Choroid plexus epithelial cell (primary cell): ENCODE data around the gene AGTPBP1.

Experiments used
- DNase-seq: peaks from one replicate; pipeline ENCODE4 v3.0.0-alpha.2; 2010; ENCODE audit warnings: low read depth
- H3K4me3 ChIP-seq: 2 replicates; pipeline ENCODE4 v1.5.1; 2011; ENCODE audit warnings: low read depth, mild to moderate bottlenecking, control low read depth, low read length, moderate library complexity
- CTCF ChIP-seq: conservative IDR thresholded peaks from 2 replicates; pipeline ENCODE4 v1.5.1; 2011; ENCODE audit warnings: low read depth, mild to moderate bottlenecking, control low read depth, inconsistent platforms, low read length, moderate library complexity

The AGTPBP1 gene

GRCh38 chr9:85716031-85716877, 25.5 kb downstream of the AGTPBP1 start:
- TF ChIP-seq CTCF, result no peak
- no peak overlapping the region for H3K4me3 ChIP-seq
- DNase-seq, result no peak

DNA sequence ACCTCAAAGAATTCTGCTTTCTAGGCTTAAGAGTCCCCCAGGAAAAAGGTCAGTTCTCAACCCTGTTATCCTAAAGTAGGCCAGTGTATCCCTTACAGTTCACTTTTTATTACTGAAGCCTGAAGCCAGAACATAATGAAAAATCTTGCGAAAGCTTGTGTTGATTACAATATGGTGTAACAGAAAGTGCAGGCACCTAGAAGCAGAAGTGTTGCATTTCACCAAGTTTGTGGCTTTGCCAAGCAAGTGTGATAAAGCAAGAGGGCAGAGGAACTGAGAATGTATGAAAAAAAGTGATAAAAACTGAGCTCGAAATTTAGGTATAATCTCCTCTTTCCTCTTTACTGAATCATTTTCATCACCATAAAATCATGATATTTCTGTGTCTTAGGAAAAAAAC, 26.2 kb downstream of the AGTPBP1 start:
- H3K4me3 ChIP-seq, result no peak overlapping the region
- no peak for DNase-seq
- TF ChIP-seq CTCF, result no peak

DNA sequence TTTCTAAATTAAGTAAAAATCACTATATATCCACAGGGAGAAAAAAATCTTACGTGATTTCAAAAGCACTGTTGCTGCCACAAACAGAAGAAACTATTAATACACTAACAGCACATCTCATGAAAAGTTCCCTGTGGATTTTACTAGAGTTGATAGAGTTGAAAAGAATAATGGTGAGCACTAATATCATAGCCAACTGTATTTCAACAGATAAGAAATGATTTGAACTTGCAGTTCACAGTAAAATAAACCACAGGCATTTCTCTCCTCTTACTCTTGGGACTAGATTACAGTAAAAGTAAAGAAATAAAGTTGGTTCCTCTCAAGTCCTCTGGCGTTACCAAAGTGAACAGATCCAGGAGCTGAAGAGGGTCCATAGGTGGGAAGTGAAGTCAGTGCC, 27.9 kb downstream of the AGTPBP1 start:
- TF ChIP-seq CTCF, result no peak
- DNase-seq, result peak; percentile 52
- H3K4me3 ChIP-seq, result no peak overlapping the region

- no peak for TF ChIP-seq CTCF
- H3K4me3 ChIP-seq, result no peak overlapping the region
- DNase-seq, result no peak
Measured at GRCh38 chr9:85704744-85705143, 37.0 kb downstream of the AGTPBP1 start.

DNA sequence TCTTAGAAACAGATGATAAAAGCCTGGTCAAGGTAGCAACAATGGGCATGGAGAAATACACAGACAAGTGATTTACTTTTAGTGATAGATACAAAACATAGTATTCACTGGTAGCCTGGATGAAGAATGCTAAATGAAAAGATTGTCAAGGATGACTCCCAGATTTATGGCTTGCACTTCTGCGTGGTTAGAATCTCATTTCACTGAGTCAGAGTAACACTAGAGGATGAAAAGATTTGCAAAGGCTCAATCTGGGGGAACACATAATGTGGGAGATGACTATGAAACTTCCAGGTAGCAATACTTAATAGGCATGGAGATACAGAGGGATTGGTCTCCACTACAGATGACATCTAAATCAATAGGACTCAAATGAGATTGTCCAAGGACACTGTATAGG, 38.4 kb downstream of the AGTPBP1 start:
- no peak for TF ChIP-seq CTCF
- no peak for DNase-seq
- H3K4me3 ChIP-seq, result no peak overlapping the region

DNA sequence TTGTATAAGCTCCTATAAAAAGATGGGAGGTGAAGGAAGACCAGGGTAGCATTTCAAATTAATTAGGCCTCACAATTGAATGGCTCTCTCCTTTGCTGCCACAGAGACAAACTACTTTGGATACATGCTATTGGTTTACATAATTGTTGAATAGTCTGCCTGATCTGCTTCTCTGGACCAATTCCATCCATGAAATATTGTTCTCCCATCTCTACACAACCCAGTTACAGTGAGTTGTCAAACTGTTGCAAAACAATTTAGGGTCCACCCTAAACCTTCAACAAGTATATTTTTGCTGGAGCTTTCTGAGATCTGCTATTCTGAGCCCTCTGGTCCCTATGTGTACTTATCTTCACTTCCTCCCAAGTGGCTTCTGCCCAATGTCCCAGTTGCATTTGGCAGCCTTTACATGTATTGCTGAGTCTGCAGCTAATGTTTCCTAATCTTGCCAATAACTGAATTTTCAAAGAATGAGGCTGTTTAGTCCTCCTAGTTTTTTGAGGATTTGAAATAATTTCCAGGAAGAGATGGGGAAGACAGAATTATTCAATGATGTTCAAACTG, 38.9 kb downstream of the AGTPBP1 start:
- no peak overlapping the region for H3K4me3 ChIP-seq
- TF ChIP-seq CTCF, result no peak
- DNase-seq, result no peak

DNA sequence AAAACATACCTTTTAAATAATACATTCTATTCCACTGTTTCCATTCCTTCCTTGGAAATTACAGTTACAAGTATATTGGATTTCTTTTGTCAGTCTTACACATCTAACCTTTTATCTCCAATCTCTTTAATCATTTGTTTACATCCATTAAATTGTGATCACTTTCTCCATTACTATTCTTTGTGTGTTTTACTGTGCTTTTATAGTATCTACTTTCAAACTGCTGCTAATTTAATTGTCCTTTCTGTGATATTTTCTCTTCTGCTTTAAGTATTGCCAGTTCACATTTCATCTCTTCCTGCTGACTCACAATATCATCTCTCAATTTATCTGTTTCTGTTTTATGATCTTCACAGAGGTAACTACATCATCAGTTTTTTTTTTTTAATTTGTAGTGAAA, 39.6 kb downstream of the AGTPBP1 start:
- DNase-seq, result no peak
- H3K4me3 ChIP-seq, result no peak overlapping the region
- TF ChIP-seq CTCF, result no peak
